ENCODE data around the gene CDKL5.

DNA sequence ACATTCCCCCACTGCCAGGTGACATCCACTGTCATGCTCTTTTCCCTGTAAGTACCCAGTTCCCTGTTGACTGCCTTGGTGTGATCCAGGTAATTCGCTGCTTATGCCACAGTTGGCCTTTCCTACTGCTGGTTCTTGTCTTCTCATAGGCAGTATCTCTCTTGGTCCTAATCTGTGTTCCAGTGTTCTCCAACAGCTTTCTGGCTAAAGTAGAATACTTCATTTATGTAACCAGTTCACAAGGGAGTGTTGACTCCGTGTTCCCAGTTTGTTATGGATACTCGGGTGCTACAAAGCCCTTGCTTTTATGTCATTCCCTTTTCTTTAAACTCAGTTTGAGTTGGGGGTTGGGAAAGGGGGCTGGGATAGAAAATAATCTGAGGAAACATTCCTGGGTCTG is 148.1 kb downstream of the CDKL5 start:
- TF ChIP-seq FOXP2 (optimal IDR thresholded peaks at IDR 0.05; ENCODE audit: control extremely low read depth, extremely low read length, insufficient read depth) (no peak), EZH2 (IDR thresholded peaks at IDR 0.05) (no peak)

Data from SK-N-MC (cell line).